IPS-18c (cell line): Measurements from ENCODE around the gene MMP7.

Experiments used
- H3K4me3 ChIP-seq: 2 replicates; pipeline ENCODE4 v1.7.0; 2013; ENCODE audit warnings: low read depth, mild to moderate bottlenecking, low read length, moderate library complexity; ENCODE audit not compliant: insufficient read depth
- H3K9me3 ChIP-seq: one replicate; pipeline ENCODE4 v1.6.1; 2013; ENCODE audit warnings: mild to moderate bottlenecking, low read length, moderate library complexity; ENCODE audit not compliant: control insufficient read depth, insufficient read depth

Gene MMP7

DNA sequence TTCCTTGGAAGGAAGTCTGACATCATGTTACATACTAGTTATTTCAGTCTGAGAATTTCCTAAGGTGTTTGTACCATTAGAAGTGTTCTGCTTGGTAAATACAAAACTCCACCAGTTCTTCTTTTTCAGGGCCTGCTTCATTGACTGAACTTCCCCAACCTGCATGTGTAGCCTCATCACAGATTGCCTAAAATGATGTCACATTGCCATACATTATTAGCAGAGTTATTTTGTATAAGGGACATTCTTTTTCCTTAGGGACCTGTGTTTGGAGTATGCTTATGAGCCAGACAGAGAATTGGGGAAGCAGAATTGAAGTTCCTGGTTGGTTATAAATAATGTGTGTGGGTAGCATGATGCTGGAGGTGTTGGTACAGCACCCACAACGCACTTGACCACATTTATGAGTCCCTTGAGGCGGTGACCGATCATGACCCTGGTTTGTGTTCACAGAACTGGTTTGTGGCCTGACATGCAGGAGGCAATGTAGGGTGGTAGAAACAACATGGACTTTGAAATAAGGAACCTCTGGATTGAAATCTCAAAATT lies 16.4 kb upstream of the MMP7 start:
- peaks cover 2% of the 10 kb centered on the region for H3K9me3 ChIP-seq
- H3K4me3 ChIP-seq: no peak overlapping the region

DNA sequence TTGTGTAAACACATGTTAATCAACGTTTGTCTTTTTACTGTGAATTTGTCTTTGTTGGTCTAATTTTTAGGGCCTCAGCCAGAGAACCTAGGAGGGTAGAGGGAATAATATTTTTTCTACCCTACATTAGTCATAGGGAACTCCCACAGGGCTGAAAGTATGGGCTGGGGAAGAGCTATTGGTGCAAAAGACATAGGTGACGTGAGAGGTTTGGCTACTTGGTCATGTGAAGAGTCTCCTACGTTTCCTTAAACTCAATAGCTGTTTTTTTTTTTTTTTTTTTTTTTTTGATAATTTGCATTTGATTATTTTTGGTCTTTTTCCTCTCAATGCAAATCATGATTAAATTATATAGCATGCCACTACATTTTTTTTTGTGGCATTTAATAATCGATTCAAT lies 15.9 kb upstream of the MMP7 start:
- H3K9me3 ChIP-seq: peaks cover 2% of the 10 kb centered on the region
- no peak overlapping the region for H3K4me3 ChIP-seq

DNA sequence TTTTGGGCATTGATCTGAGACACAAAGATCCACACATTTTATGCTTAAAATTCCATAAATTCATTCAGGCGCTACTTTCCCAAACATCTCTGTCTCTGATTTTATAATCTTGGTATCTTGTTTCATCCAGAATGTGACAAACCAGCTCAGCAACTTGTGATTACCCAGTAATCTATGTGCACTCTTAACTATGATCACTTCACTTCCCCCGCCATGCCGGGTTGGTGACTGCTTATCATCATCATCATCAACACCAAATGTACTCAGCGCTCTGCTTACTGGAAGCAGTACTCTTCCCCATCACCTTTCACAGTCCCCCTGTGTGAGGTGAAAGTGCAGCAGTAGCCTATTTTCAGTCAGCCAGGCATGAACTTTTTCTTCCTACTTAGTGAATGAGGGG lies 15.2 kb upstream of the MMP7 start:
- no peak overlapping the region for H3K4me3 ChIP-seq
- peaks cover 2% of the 10 kb centered on the region for H3K9me3 ChIP-seq

DNA sequence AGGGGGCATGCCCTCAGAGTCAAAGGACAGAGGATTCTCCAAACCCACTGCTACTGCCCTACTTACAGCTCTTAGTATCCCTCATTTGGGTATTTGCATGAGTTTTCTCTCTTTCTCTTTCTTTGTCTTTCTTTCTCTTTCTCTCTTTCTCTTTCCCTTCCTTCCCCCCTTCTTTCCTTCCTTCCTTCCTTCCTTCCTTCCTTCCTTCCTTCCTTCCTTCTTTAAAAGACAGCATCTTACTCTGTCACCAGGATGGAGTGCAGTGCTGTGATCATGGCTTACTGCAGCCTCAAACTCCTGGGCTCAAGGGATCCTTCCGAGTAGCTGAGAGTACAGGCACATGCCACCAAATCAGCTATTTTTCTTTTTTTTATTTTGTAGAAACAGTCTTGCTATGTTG lies 14.0 kb upstream of the MMP7 start:
- Histone ChIP-seq H3K4me3 (no peak overlapping the region), H3K9me3 (peaks cover 2% of the 10 kb centered on the region)

DNA sequence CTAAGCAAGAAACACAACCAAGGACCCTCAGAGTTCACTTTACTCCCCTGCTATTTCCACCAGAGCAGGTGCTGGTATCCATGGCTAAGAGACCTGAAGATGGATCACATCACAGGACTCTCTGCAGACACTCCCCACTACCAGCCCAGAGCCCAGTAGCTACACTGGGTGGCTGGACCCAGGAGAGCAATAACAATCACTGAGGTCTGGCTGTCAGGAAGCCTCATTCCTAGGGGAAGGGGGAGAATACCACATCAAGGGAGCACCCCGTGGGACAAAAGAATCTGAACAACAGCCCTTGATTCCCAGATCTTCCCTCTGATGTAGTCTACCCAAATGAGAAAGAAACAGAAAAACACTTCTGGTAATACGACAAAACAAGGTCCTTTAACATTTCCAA lies 9.0 kb upstream of the MMP7 start:
- H3K9me3 ChIP-seq: peaks cover 2% of the 10 kb centered on the region
- H3K4me3 ChIP-seq: no peak overlapping the region

DNA sequence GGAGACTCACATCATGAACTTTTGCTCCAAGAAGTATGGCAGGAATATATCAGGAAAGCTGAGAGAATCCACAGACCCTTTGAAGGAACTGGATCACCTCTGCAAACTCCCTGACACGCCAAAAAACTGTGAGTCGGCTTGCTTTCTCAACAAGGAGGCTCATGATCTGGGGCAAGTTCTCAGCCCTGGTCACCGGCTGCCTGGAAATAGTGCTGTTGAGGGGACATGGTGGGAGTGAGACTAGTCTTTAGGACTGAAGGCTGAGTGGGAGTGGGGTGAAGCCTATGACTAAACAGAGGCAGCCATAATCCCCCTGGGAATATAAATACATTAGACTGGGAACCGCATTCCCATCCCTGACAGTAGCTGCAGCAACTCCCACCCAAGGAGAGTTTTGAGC lies 8.4 kb upstream of the MMP7 start:
- H3K4me3 ChIP-seq: no peak overlapping the region

DNA sequence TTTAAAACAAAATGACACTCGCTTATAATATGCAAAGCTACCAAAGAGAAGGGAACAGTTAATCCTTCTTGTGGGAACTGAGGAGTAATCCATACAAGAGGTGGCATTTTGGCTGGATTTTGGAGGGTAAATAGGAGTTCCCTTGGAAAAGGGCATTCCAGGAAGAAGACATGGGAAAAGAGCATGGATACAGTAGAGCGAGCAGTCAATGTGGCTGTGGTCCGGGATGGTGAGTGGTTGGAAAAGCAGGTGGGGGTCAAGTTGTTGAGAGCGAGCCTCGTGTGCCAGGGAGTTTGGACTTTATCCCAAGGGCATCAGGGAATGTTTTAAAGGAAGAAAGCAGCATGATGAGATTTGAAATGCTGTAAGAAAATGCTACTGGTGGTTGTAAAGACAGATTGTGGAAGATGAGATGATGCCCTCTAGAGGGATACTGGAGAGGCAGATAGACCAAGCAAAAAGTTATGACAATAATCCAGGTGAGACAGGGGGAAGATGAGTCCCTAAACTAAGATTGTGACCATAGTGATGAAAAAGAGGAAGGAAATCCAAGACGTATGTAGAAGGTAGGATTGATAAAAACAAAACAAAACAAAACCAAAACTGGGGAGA lies 3.8 kb upstream of the MMP7 start:
- H3K9me3 ChIP-seq: no peaks in the 10 kb centered on the region
- H3K4me3 ChIP-seq: no peak overlapping the region

More for the DNA sequence above, 8.4 kb upstream of the MMP7 start:
- peaks cover 2% of the 10 kb centered on the region for H3K9me3 ChIP-seq

DNA sequence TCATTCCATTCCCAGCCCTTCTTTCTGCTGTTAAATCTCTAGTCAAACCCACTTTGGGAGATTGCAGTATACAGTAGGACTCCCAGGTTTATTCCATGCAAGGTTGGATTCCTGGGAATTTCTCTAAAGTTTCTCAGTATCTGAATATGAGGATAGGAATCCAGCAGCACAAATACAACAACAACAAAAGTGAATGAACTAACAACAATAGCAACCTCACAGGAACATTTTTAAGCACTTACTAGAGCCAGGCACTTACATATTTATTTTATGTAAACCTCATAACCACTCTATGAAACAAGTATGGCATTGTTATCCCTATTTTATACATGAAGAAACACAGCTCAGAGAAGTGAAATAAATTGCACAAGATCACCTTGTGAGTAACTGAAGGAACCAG lies 1.9 kb downstream of the MMP7 start:
- no peak overlapping the region for H3K4me3 ChIP-seq

DNA sequence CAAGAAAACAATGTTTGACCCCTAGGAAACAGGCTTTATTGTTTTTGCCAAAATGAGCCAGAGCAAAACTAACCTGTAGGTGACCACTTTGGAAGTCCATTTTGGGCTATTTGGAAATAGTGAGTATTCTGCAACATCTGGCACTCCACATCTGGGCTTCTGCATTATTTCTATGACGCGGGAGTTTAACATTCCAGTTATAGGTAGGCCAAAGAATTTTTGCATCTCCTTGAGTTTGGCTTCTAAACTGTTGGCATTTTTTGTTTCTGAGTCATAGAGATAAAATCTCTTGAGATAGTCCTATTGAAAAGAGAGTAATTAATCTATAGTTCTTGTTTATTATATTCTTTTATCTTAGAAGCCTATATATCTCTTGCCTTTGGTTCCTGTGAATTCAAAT lies 2.9 kb downstream of the MMP7 start:
- Histone ChIP-seq H3K4me3 (no peak overlapping the region), H3K9me3 (no peaks in the 10 kb centered on the region)

More for the DNA sequence above, 1.9 kb downstream of the MMP7 start:
- H3K9me3 ChIP-seq: no peaks in the 10 kb centered on the region

DNA sequence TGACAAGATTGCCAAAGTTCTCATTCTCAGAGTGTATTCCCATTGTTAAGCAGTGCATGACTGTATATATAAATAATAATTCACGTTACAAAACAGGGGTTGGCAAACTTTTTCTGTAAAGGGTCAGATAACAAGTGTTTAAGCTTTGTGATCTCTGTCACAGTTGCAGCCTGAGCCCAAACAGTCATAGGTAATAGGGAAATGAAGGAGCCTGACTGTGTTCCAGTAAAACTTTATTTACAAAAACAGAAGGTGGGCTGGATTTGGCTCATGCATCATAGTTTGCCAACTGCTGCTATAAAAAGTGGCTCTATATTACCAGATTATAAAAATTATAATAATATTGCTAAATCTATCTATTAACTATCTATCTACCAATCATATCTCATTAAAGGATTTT lies 3.5 kb downstream of the MMP7 start:
- Histone ChIP-seq H3K9me3 (no peaks in the 10 kb centered on the region), H3K4me3 (no peak overlapping the region)

DNA sequence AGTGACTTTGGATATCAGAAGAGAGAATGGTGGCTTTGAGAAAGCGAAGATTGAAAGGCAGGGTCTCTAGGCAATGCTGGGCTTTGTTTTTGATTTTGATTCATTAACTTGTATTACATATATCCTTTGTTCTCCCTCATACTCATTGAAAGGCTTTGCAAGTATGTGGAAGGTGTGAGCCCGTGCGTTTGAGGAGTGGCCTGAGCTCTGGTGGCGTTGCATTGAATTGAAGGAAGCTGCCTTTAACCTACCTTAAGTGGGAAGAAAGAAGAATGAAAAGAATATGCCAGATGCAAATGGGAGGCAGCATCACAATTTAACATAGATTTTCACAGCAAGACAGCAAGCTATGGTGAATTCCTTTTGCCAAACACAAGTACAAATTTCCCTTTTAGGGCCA lies 6.7 kb downstream of the MMP7 start:
- H3K9me3 ChIP-seq: no peaks in the 10 kb centered on the region
- H3K4me3 ChIP-seq: no peak overlapping the region

DNA sequence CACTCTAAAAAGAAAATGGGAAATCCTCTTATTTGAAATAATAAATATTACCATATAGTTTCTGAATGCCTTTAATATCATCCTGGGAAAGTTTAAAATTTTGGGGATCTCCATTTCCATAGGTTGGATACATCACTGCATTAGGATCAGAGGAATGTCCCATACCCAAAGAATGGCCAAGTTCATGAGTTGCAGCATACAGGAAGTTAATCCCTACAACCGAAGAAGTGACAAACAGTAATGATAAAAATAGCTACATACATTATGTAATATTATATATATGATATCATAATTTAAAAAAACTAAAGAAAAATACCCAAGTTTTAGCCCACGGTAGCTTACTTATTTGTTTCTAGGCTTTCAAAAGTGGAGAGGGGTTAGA lies 7.4 kb downstream of the MMP7 start:
- H3K4me3 ChIP-seq: no peak overlapping the region
- H3K9me3 ChIP-seq: no peaks in the 10 kb centered on the region

DNA sequence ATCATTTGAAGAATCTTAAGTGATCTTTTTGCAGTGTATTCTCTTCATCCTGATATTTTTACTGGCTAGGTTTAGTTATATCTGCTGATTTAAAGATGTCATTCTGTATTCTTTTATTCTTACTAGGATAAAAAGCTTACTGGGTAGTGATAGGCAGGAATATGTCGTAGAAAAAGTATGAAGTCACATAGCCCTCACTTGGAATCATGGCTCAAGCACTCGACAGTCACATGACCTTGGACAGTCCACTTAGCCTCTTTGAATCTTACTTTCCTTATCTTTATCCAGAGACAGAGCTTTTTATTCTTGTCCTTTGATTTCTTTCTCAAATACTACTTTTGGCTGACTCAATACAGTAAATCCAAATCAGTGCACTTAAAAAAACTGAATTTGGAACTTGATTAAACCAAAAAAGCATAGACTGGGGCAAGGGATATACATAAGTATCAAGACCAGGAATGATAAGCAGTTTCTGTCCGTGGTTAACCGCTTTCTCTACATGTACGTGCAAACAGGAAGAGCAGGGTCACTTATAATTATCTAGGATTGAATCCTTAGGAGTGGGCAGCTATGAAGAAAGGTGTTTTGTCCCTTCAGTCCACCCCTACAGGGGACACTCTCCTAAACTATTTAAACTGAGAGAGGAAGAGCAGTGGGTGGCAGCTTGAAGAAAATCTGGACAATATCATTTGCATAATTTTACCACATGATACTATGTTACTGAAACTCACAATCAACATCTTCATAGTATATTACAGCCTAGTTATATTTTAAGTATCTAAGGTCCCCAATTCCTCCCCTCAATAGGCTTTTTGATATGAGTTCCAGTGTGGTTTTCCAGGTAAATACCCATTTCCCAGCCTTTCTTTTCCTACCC lies 8.0 kb downstream of the MMP7 start:
- no peak overlapping the region for H3K4me3 ChIP-seq
- no peaks in the 10 kb centered on the region for H3K9me3 ChIP-seq

DNA sequence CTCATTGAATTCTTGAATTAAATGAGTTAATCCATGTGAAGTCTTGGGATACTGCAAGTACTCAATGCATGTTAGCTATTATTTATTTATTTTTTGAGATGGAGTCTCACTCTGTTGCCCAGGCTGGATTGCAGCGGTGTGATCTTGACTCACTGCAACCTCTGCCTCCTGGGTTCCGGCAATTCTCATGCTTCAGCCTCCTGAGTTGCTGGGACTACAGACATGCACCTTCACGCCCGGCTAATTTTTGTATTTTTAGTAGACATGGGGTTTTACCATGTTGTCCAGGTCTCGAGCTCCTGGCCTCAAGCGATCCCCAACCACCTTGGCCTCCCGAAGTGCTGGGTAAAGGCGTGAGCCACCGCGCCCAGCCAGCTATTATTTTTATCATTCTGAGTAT lies 9.4 kb downstream of the MMP7 start:
- Histone ChIP-seq H3K9me3 (no peaks in the 10 kb centered on the region), H3K4me3 (no peak overlapping the region)

DNA sequence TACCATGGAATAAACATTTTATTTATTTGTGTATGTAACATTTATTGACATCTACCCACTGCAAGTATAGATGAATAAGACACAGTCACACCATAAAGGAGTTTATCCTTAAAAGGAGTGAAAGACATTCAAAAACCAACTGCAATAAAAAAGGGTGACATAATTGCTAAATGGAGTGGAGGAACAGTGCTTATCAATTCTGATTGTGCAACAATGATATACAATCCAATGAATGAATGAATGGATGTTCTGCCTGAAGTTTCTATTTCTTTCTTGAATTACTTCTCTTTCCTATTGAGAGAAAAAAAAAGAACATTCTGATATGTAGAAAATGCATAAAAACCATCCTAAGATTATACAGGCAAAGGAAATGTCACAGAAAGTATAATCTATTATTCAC lies 10.0 kb downstream of the MMP7 start:
- Histone ChIP-seq H3K4me3 (no peak overlapping the region), H3K9me3 (no peaks in the 10 kb centered on the region)

DNA sequence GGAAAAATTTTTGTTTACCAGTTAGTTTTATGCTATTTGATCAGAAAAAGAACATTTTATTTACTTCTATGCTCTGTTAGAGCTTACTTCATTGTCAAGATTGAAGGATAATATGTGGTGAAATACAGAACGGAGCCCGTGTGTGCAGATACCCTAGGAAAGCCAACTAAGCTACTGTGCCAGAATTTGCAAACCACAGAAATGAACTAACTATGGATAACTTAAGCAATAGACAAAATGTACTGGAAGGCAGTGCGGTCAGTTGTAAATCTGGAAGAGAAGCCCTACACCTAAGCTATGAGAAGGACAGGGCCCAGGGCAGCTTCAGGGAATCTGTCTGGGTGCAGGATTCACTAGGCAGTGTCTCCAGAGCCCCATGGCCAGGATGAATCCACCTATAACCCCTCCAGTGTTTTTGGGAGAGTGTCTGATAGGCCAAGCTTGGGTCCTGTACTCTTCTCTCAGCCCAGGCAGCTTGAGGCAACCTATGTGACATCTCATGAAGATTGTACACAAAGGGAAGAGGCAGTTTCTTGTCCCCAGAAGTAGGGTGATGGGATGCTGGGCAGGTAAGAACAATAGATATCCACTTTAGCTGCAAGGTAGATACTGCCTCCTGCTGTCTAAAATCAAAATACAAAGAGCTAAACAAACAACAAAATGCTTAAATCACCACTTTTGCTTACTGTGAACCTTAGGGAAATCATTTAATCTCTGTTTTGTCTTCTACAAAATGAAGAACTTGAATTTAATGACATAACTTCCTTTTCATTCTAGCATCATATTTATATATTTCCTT lies 12.1 kb downstream of the MMP7 start:
- H3K9me3 ChIP-seq: no peaks in the 10 kb centered on the region

DNA sequence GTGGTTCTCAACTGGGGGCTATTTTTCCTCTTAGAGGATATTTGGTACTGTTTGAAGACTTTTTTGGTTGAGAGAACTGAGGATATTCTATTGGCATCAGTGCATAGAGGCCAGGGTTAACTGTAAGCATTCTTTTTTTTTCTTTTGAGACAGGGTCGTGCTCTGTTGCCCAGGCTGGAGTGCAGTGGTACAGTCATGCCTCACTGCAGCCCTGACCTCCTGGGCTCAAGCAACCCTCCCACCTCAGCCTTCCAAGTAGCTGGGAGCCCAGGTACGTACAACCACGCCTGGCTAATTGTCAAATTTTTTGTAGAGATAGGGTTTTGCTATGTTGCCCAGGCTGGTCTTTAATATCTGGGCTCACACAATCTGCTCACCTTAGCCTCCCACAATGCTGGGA lies 12.9 kb downstream of the MMP7 start:
- no peaks in the 10 kb centered on the region for H3K9me3 ChIP-seq
- H3K4me3 ChIP-seq: no peak overlapping the region

More for the DNA sequence above, 12.1 kb downstream of the MMP7 start:
- no peak overlapping the region for H3K4me3 ChIP-seq

DNA sequence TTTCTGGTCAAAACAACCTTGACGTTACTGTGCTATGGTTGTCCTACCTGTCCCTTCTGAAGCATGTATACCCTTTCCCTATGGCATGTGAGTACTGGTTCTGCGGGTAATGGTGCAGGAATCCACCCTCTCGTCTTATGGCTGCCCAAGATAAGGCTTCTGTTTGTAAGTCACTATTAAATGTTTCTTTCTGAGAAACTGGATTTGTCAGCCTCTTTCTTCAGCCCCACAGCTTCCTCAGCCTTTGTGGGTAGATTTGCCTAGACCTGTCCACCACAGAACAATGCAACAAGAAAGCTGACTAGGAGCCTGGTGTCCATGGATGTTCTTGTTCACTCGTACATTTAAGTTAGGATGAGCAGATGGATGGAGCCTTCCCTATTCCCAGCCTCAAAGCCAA lies 14.4 kb downstream of the MMP7 start:
- no peaks in the 10 kb centered on the region for H3K9me3 ChIP-seq

More for the DNA sequence above, 14.4 kb downstream of the MMP7 start:
- H3K4me3 ChIP-seq: no peak overlapping the region
